Dedifferentiated amniotic fluid mesenchymal stem cell (primary cell): Measurements from ENCODE around the gene CHMP5.
A peak's percentile ranks its signal among the peaks of the same experiment; 100 is the strongest.

Source experiments
- DNase-seq: peaks from one replicate; pipeline ENCODE4 v3.0.0-alpha.2; 2016; ENCODE audit errors: extremely low spot score

Gene CHMP5

DNA sequence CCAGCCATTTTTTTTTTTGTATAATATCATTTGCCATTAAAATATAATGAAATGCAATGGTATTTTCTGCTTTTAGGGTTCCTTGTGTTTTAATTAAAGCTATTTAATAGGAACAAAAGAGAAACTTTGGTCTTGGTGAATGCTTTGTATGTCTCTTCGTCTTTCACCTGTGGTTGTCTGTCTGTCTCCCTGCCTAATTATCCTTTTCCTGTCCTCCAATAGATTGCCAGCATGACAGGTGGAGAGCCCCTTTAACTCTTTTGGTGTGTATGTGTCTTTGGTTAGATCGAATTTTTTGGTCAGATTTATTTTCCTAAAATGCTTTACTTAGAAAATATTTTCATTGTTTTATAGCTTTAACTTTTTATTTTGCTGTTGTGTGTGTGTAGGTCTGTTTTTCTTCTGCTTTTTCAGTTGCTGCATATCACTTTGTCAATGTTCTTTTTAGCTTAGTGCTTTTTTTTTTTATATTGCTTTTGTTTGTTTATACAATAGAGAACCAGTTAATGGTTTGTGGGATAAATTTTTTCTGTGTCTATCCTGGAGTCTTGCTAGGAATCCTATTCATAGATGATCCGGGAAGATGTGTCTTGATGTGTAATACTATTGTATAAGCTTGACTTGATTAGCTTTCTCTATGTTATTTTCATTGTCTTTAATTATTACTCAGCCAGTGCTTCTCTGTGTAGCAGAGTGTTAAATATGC, 8.6 kb downstream of the CHMP5 start:
- DNase-seq: no peak

DNA sequence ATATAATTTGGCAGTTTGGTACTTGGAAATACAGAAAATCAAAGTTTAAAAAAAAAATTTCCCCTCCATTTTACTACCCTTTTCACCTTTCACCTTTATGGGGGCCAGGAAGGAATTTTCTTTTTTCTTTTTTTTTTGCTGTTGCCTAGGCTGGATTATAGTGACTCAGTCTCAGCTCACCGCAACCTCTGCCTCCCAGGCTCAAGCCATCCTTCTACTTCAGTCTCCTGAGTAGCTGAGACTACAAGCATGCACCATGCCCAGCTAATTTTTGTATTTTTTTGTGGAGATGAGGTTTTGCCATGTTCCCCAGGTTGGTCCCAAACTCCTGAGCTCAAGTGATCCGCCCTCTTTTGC, 9.1 kb downstream of the CHMP5 start:
- no peak for DNase-seq

DNA sequence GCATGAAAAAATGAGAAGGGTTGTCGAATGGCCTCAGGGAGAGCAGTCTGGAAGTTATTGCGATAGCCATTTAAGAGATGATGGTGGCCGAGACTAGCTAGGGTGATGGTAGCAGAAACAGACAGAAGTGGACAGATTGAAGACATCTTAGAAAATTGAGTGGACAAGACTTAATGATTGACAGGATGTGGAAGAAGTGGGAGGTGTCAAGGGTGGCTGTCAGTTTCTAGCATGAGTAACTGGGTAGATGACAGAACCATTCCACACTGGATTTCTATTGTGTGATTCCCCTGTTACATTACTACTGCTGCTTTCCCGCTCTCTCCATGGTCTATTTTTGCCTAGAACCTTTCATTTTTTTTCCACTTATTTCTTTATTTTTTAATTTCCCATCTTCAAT, 12.6 kb downstream of the CHMP5 start:
- no peak for DNase-seq

DNA sequence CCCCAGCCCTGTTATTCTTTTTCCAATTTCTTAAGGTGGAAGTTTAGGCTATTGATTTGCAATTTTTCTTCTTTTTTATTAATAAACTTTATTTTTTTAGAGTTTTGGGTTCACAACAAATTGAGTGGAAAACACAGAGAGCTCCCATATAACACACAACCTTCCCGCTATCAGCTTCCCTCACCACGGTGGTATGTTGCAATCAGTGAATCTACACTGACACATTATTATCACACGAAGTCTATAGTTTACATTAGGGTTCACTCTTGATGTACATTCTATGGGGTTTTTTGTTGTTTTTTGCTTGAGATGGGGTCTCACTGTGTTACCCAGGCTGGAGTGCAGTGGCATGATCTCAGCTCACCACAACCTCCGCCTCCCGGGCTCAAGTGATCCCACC, 20.7 kb downstream of the CHMP5 start:
- no peak for DNase-seq

DNA sequence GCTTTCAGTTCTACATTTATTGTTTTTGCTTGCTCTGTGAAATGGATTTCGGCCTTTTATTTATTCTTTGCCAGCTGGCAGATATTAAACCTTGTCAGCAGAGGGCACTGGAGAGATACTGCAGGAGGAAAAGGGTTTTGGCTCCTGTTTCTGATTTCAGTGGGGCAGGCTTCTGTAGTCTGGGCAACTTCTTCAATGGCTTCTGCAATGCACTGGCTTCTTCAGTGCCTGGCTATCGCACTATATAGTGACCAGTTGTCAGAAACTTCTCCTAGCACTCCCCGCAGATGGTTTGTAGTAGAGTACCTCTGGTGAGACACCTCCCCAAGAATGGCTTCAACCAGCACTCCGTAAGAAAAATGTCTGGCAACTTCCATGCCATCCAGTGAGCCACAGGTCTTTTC, 22.2 kb downstream of the CHMP5 start:
- peak; percentile 89 for DNase-seq

DNA sequence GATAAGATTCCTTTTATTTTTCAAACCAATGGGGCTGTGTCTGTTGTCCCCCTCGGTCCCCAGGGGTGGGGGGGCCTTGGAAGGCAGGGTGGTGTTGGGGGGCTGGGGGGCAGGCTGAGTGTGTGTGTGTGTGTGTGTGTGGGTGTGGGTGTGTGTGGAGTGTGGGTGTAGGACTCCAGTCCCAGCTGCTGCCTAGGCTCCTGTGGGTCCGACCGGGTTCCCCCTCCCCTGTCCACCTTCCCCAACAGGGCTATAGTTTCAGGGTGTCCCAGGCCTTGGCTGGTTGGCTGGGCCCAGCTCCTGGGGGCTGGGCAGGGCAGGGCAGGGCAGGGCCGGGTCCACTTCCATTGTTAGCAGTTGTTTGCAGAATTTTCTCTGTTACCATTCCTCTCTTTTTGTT, 23.4 kb downstream of the CHMP5 start:
- no peak for DNase-seq

DNA sequence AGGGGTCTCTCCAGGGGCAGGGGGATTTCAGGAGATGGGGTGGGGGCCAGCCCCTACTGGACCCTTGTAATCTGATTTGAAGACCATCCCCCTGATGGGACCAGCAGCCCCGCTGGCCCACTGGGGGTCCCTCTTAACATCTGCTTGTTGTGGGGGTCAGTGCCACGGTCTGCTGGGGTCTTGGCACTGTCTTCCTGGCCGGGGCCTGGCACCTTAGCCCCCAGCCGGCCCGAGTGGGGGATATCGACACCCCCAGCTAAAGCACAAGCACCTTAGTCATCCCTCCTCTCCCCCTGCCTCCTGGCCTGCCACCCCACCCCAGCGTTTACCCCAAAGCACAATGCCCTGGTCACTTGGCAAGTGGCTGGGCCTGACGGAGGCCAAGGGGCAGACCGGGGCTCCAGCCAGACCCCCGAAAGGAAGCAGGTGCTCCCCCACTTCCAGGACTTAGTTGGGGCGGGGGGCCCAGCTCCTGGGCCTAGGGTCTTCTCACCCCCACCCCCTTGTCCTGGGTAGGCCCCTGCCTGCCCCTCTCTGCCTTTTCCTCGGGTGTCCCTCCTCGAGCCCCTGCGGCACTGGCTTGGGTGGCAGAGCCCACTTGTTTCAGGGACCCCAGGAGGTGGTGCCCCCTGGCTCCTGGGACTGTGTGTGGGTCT, 24.1 kb downstream of the CHMP5 start:
- no peak for DNase-seq

DNA sequence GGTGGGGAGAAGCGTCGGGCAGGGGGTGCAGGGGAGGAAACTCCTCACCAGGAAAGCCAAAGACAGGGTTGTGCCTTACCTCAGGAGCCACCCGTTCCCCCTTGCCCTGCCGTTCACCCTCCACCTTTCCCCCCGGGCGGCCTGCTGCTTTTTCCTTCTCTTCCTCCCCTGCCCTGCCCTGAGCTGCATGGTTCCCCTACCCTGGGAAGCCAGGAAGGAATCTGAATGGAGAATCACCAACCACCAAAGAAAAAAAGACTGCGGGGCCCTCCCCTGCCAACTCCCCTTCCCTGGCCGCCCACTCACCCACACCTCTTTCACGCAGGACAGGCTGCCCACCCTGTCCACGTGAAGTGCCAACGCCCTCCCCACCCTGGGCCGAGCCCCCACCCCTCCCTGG, 24.6 kb downstream of the CHMP5 start:
- no peak for DNase-seq

DNA sequence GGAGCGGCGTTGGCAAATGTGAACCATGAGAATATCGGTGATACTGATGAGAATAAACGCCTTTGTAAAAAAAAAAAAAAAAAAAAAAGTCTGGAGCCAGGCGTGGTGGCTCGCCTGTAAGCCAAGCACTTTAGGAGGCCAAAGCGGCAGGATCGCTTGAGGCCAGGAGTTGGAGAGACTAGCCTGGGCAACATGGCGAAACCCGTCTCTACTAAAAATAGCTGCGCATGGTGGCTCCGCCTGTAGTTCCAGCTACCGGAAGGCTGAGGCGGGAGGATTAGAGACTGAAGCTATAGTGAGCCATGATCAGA, 25.0 kb downstream of the CHMP5 start:
- DNase-seq: peak; percentile 29

DNA sequence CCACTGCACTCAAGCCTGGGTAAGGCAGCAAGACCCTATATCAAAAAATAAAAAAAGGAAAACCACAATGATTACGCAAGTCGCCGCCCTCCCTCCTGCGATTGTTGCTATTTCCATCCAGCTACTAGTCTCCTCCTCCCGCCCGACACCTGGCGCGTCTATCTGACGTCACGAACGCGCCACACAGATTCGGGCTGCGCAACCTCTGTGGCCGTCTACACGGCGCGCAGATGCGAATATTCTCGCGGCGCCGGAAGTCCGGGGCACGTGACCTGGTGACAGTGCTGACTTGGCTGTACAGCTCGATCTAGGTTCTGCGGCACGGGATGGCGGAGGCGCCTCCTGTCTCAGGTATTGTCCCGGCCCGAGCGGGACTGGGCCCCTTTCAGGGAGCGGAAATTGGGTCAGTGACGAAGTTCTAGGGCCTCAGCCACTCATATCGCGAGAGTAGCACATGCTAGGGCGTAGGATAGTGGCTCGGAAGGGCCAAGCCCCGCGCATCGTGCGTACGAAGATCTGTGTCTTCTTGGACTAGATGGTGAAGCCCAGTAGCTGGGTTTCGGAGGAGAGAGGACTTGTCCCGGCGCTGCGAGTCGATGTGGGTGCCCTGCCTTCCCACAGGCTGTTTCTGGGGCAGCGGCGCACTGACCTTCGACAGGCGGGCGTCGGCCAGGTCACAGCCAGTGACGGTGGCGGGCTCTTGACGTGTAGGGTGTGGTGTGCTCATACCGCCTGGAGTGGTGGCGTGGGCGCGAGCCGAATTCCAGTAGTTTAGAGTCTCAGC, 25.6 kb downstream of the CHMP5 start, which contains the start of gene NFX1:
Gene NFX1 (plus strand): TSS at position 270 of the 784 bp plus-strand sequence. CDS start 57 bp downstream, at position 327.
- DNase-seq: peak; percentile 98

DNA sequence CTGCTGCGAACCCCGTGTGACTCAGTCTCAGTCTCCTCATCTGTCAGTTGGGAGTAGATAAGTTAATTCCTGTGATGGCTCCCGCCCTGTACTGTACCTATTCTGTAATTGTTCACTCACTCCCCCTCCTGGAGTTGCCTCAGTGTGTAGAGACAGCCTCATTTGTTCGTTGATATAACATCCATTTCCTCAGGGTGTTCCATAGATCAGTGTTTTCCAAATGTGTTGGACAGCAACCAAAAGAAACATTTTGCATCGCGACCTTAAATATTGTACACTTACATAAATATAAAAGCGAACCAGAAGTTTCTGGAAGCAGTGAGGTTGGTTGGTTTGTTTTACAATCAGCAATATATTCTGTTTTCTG, 26.2 kb downstream of the CHMP5 start:
- DNase-seq: no peak

DNA sequence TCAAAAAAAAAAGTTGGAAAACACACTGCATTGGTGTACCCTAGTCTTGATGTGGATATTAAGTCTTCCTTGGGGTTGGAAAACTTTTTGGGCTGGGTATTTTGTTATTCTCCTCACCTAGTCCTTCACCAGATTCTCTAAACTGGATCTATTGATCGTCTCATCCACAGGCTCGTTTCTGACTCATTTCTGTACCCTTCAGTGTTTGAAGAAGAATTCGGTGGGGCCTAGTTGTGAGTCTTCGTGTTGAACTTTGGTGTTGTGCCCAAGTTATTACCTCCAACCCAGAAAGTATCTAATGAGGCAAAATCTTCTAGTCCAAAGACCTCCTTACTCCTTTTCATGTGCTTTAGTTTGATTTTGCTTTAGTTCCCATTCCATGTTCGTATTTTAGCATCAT, 27.1 kb downstream of the CHMP5 start:
- no peak for DNase-seq

DNA sequence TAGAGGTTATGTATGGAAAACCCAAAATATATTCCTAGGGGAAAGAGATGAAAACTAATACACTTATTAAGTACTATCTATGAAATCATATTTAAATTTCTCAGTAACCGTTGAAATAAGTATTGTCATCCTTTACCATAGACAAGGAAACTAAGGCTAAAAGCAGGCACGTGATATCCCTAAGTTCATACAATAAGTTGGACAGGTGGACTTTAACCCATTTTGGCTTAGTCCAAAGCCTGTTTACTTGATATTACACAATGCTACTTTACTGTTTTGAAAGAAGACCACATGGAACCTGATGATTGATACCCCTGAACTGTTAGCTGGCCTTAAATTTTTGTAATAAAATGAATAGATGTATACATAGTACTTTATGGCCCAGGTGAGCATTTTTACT, 28.9 kb downstream of the CHMP5 start:
- DNase-seq: no peak

DNA sequence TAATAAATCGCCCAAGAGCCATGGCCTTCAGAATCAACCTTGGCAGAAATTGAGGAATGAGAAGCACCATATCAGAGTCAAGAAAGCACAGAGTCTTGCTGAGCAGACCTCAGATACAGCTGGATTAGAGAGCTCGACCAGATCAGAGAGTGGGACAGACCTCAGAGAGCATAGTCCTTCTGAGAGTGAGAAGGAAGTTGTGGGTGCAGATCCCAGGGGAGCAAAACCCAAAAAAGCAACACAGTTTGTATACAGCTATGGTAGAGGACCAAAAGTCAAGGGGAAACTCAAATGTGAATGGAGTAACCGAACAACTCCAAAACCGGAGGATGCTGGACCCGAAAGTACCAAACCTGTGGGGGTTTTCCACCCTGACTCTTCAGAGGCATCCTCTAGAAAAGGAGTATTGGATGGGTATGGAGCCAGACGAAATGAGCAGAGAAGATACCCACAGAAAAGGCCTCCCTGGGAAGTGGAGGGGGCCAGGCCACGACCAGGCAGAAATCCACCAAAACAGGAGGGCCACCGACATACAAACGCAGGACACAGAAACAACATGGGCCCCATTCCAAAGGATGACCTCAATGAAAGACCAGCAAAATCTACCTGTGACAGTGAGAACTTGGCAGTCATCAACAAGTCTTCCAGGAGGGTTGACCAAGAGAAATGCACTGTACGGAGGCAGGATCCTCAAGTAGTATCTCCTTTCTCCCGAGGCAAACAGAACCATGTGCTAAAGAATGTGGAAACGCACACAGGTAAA, 30.0 kb downstream of the CHMP5 start:
- DNase-seq: no peak

DNA sequence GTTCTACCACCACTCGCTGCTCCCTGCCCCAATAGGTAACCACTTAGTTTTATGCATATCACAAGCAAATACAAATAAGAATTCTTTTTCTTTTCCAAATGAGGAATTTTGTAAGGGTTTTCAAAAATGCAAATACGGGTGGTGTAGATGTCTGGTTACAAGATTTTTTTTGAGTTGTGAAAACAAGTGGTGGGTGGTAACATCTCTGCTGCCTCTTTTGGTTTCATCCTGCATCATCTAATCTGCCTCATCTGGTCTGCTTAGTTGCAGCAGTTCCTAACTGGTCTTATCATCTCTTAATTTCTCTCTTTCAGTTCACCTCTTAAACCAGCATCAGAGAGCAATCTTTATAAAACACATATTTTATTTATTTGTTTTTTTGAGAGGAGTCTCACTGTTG, 30.7 kb downstream of the CHMP5 start:
- DNase-seq: no peak

DNA sequence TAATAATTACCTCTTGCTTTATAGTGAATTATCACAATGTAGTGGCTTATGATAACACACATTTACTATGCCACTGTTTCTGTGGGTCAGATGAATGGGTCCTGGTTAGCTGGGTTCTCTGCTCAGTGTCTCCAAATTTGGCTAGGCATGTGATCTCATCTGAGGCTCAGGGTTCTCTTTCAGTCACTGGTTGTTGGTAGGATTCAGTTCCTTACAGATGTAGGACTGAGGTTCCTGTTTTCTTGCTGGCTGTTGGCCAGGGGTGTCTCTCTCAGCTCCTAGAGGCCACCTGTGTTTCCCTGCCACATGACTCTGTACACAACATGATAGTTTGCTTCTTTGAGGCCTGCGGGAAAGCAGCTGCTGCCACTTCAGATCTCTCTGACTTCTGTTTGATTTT, 32.6 kb downstream of the CHMP5 start:
- no peak for DNase-seq

DNA sequence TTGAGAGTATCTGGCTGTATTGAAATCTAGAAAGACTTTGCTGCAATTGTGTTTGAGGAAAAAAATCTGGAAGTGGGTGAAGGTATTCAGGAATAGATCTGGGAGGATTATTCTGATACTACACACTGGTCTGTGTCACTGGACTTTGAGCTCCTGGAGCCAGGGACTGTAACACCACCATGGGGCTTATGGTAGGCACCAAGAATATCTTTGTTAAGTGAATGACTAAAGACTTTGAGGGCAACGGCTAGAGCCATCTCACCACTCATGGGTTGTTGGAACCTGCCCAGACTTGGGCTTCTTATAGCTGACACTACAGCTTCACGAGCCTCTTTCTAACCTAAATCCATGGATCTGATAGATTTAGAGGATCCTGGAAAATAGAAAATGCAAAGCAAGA, 35.7 kb downstream of the CHMP5 start:
- no peak for DNase-seq

DNA sequence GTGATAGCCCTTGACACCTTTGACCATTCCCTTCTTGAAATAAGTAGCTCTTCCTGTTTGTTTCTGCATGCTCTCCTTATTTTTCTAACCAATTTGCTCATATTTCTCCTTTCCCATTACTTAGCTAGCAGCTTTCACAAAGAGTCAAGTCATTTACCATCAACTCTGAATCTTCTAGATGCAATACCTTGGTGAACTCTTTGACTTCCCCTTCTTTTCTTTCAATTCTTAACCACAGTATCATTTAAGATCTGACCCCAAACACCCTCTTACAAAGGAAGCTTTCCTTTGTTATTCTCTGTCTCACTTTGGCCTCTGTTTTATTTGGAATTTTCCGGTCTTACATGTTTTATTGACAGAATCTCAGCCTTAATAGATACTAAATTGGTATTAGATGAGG, 39.5 kb downstream of the CHMP5 start:
- no peak for DNase-seq

DNA sequence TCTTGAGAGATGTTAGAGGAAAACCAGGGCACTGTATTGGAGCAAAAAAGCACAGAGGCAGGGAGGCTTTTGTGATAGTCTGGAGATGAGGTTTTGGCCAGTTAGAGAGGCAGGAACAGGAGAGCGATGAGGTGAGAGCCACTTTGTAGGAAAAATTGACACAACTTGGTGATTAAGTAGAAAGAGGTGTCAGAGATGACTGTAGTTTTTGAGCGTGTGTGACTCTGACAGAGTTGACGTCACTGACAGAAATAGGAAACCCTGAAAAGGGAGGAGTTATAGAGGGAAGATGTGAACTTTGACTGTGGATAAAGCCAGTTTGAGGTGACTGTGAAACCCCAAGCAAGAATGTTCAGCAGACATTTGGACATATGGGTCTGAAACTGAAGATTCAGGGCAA, 41.2 kb downstream of the CHMP5 start:
- no peak for DNase-seq

DNA sequence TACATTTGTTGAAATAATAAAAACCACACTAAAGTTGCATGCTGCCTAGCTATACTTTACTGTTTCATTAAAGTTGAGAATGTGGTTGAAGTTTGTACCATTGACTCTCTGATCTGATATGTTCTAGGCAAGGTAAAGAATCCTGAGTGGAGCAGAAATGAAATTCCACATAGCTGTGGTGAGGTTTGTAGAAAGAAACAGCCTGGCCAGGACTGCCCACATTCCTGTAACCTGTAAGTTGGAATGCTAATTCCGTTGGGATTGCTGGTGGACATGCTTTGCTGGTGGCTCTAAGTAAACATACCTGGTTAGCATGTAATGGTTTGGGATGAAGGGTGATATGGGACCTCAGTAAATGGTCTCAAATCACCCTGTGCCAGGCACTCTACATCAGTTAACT, 42.2 kb downstream of the CHMP5 start:
- DNase-seq: no peak

DNA sequence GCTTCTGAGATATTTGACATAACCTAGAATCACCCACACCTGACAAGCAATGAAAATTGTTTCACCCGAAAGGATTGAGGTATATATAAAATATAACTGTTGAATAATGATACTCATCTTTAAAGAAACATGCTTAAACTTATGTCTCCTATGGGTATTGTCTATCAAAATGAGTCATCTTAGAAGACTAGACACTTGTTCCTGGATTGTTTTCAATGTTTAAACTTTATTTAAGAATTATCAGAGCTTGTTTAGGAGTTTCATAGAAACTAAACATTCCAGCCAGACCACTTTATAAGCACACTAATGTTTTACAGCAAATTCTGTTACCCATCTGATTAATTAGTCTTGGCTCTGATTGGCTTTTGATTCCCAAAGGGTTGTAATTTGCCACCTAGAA, 45.1 kb downstream of the CHMP5 start:
- DNase-seq: no peak

DNA sequence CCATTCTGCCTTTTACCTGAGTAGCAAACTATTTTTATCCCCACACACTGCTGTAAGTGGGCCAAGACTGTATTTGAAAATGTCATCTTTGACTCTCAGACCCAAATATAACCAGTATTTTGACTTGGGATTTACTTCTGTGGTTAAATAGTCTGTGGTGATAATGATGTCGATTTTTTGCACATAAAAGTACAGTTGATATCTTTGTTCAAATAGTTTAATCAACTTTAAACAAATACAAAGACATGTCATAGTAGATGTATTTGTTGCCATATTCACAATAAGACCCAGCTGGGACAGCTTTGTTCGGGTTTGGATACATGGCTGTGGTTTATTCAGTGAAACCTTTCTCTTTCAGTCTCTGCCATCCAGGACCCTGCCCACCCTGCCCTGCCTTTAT, 45.9 kb downstream of the CHMP5 start:
- DNase-seq: no peak

DNA sequence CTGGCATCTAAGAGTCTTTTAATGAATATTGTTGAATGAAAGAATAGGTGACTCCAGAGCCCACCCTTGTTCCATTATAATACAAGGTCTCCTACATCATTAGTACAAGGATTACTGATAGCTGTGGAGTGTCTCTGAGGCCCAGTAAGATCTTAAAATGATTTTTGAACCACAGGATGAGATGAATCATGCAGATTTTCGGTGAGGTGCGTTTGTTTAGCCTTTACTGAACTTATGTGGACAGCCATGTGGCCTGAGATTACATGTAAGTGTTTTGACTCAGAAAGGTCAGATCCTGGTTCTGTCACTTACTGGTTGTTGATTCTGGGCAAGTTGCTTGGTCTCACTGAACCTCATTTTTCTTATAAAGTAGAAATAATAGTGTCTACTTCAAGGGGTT, 47.1 kb downstream of the CHMP5 start:
- no peak for DNase-seq
